ENCODE data around the gene ZNF629. TPM values are rescaled to one million over a fixed set of nuclear protein-coding genes. Genes with fewer than 3 reads are reported as not detected.

ZNF629 gene
- 15.6 to 23.9 TPM (median 17.6 TPM) in 5 replicates for total RNA-seq (2022; extraction: Qiagen RNA extraction; ENCODE audit: low read depth)

GRCh38 chr16:30786936-30787612, at the start of gene ZNF629:
ZNF629 (minus strand) TSS chr16:30787205; CDS start chr16:30784482, 2,723 bp downstream.

GRCh38 chr16:30761928-30762902, 24.8 kb downstream of the ZNF629 start, which contains the start of the genes CFAP119 and RNF40:
CFAP119 (minus strand) TSS chr16:30762062; CDS start chr16:30761748, 314 bp downstream.
RNF40 (plus strand) TSS chr16:30762322; CDS start chr16:30762546, 224 bp downstream.

DNA sequence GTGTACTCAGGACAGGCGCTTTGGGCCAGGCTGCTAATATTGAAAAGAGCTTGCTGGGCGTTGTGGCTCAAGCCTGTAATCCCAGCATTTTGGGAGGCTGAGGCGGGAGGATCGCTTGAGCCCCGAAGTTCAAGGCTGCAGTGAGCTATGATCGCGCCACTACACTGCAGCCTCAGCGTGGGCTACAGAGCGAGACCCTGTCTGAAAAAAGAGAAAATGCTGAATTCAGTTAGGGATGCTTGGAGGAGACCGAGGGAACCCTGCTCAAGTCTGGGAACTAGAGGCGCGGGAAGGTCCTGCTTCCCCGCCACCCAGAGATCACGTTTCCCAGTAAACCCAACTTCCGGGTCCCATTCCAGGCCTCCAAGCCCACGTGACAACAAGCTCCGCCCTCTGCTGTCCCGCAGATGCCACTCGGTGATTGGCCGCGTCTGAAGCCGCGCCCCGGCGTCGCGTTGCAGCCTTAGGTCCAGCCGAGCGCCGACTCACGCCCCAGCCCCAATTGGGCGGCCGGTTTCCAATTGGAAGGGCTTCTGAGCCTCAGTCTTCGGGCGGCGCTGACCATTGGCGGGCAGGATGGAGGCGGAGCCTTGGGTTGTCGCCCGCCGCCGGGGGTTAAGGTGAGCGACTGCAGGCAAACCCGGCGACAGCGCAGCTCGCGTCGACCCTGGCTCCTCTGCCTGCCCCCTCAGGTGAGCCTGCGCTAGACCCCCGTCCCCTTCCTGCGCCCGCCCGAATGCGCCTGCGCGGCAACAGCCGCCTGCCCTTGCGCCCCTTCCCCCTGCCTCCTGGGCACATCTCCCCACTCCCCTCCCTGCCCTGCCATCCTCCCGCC, 39.0 kb downstream of the ZNF629 start, which contains the start of gene PHKG2:
Gene PHKG2 (plus strand): TSS at position 627 of the 835 bp plus-strand sequence. CDS start 396 bp downstream, outside the sequence.

Other genes with a start within 250 kb of the ZNF629 start
- gene ZNF764, start 228.8 kb downstream of the ZNF629 start, total RNA-seq (2022; extraction: Qiagen RNA extraction; ENCODE audit: low read depth) = 5.2 to 6.3 TPM (median 5.6 TPM) in 5 replicates
- 5.5 to 10.0 TPM (median 7.8 TPM) in 5 replicates for gene ZNF688, start 215.5 kb downstream of the ZNF629 start, total RNA-seq (2022; extraction: Qiagen RNA extraction; ENCODE audit: low read depth)
- not detected in 5 replicates for gene ZNF785, start 201.5 kb downstream of the ZNF629 start, total RNA-seq (2022; extraction: Qiagen RNA extraction; ENCODE audit: low read depth)
- gene ZNF689, start 176.8 kb downstream of the ZNF629 start, total RNA-seq (2022; extraction: Qiagen RNA extraction; ENCODE audit: low read depth) = 7.5 to 9.6 TPM (median 8.7 TPM) in 5 replicates
- gene PRR14, start 136.2 kb downstream of the ZNF629 start, total RNA-seq (2022; extraction: Qiagen RNA extraction; ENCODE audit: low read depth) = 17.7 to 27.0 TPM (median 23.7 TPM) in 5 replicates
- 33.6 to 48.2 TPM (median 42.9 TPM) in 5 replicates for gene FBRS, start 128.8 kb downstream of the ZNF629 start, total RNA-seq (2022; extraction: Qiagen RNA extraction; ENCODE audit: low read depth)
- 16.5 to 36.0 TPM (median 27.7 TPM) in 5 replicates for gene SRCAP, start 88.0 kb downstream of the ZNF629 start, total RNA-seq (2022; extraction: Qiagen RNA extraction; ENCODE audit: low read depth)
- gene PHKG2, start 38.8 kb downstream of the ZNF629 start, total RNA-seq (2022; extraction: Qiagen RNA extraction; ENCODE audit: low read depth) = 20.6 to 29.8 TPM (median 23.1 TPM) in 5 replicates
- gene CFAP119, start 25.1 kb downstream of the ZNF629 start, total RNA-seq (2022; extraction: Qiagen RNA extraction; ENCODE audit: low read depth) = 6.9 to 9.1 TPM (median 8.2 TPM) in 5 replicates
- gene RNF40, start 24.9 kb downstream of the ZNF629 start, total RNA-seq (2022; extraction: Qiagen RNA extraction; ENCODE audit: low read depth) = 63.7 to 91.5 TPM (median 86.1 TPM) in 5 replicates
- gene BCL7C, start 106.9 kb upstream of the ZNF629 start, total RNA-seq (2022; extraction: Qiagen RNA extraction; ENCODE audit: low read depth) = 24.4 to 38.8 TPM (median 34.4 TPM) in 5 replicates
- 0.12 to 0.26 TPM (median 0.21 TPM) in 4 of 5 replicates, not detected in the other for gene CTF1, start 109.4 kb upstream of the ZNF629 start, total RNA-seq (2022; extraction: Qiagen RNA extraction; ENCODE audit: low read depth)
- 12.1 to 25.6 TPM (median 20.3 TPM) in 5 replicates for gene FBXL19, start 136.4 kb upstream of the ZNF629 start, total RNA-seq (2022; extraction: Qiagen RNA extraction; ENCODE audit: low read depth)
- gene ORAI3, start 161.9 kb upstream of the ZNF629 start, total RNA-seq (2022; extraction: Qiagen RNA extraction; ENCODE audit: low read depth) = 12.5 to 15.3 TPM (median 13.2 TPM) in 5 replicates
- gene SETD1A, start 170.5 kb upstream of the ZNF629 start, total RNA-seq (2022; extraction: Qiagen RNA extraction; ENCODE audit: low read depth) = 19.1 to 23.3 TPM (median 20.8 TPM) in 5 replicates
- gene HSD3B7, start 198.0 kb upstream of the ZNF629 start, total RNA-seq (2022; extraction: Qiagen RNA extraction; ENCODE audit: low read depth) = 12.8 to 14.8 TPM (median 13.7 TPM) in 5 replicates
- 1.6 to 2.1 TPM (median 1.8 TPM) in 5 replicates for gene STX1B, start 223.4 kb upstream of the ZNF629 start, total RNA-seq (2022; extraction: Qiagen RNA extraction; ENCODE audit: low read depth)
- gene STX4, start 246.4 kb upstream of the ZNF629 start, total RNA-seq (2022; extraction: Qiagen RNA extraction; ENCODE audit: low read depth) = 62.0 to 75.6 TPM (median 68.6 TPM) in 5 replicates

Measured in A549 treated with DMSO at 1 μM for 4 hours (cell line).